ENCODE results near the gene CDYL2.

Gene CDYL2

DNA sequence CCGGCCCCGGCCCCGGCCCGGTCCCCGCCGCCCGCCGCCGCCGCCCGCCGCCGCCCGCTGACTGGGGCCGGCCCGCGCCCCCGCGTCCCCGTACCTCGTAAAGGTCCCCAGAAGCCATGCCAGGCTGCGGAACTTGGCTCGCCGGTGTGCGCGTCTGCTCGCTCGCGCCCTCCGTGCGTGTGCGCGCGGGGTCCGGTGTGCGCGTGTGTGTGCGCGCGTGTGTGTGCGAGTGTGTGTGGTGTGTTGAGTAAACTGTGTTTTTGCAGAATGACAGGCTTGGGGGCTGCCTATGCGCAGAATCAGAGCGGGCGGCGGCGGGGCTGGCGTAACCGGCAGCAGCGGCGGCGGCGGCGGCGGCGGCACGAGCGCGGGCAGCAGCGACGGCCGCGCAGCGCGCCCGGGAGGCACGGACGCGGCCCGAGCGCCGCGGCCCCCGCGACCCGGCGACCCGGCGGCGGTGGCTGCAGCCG lies 307 bp downstream of the CDYL2 start:
- no peak overlapping the region for H3K4ac ChIP-seq (ENCODE audit: low read depth, low read length)
- peak overlapping the region; percentile 84 for H3K4me3 ChIP-seq (ENCODE audit: low read depth, low read length)
- no peak overlapping the region for H2BK120ac ChIP-seq (ENCODE audit: insufficient read depth, low read length, poor library complexity)
- no peak overlapping the region for H3K18ac ChIP-seq (ENCODE audit: low read length)
- no peak overlapping the region for H2BK12ac ChIP-seq (ENCODE audit: low read length)
- no peak overlapping the region for H2AK5ac ChIP-seq (ENCODE audit: low read length)
- peaks cover 5% of the 10 kb centered on the region for H3K27me3 ChIP-seq (ENCODE audit: insufficient read depth, low read length)
- no peak overlapping the region for H4K8ac ChIP-seq (ENCODE audit: low read depth, low read length)
- peaks cover 6% of the 10 kb centered on the region for H3K9me3 ChIP-seq (ENCODE audit: insufficient read depth, low read depth, low read length)
- no peak overlapping the region for H3K27ac ChIP-seq (ENCODE audit: low read depth, low read length)
- no peak overlapping the region for H3K23ac ChIP-seq (ENCODE audit: low read length)
- no peak overlapping the region for H3K9ac ChIP-seq (ENCODE audit: low read length)
- H2BK5ac ChIP-seq (ENCODE audit: low read depth, low read length, poor library complexity) = no peak overlapping the region
- DNase-seq = peak in 1 of 2 donors; percentile 51
- H3K79me2 ChIP-seq (ENCODE audit: control insufficient read depth, insufficient read depth, low read length, poor library complexity) = no peaks in the 10 kb centered on the region
- H4K12ac ChIP-seq (ENCODE audit: low read depth, low read length) = no peak overlapping the region
- peaks cover 0 to 2% of the 10 kb centered on the region in 2 experiments for H3K4me1 ChIP-seq (ENCODE audit: control insufficient read depth in 1 of 2, insufficient read depth in 2 of 2, low read length in 2 of 2)
- WGBS (ENCODE audit: extremely low coverage, insufficient coverage, insufficient read length) = no CpG with 5 or more reads among the region's 80 CpGs
- H3K14ac ChIP-seq (ENCODE audit: low read length) = no peak overlapping the region
- H3K79me1 ChIP-seq (ENCODE audit: low read length) = no peaks in the 10 kb centered on the region
- no peak overlapping the region for H4K91ac ChIP-seq (ENCODE audit: low read depth, low read length)
- H2AFZ ChIP-seq (ENCODE audit: insufficient read depth, low read length, poor library complexity) = peak overlapping the region; percentile 18
- H3K36me3 ChIP-seq (ENCODE audit: control insufficient read depth in 1 of 2, insufficient read depth in 2 of 2, low read length in 2 of 2) = no peaks in the 10 kb centered on the region
- H3K4me2 ChIP-seq (ENCODE audit: low read length) = peak overlapping the region; percentile 88

GRCh38 chr16:80803339-80804055 lies 901 bp downstream of the CDYL2 start:
- peak overlapping the region; percentile 93 for H3K4me2 ChIP-seq (ENCODE audit: low read length)
- no peak overlapping the region for H4K8ac ChIP-seq (ENCODE audit: low read depth, low read length)
- H4K12ac ChIP-seq (ENCODE audit: low read depth, low read length) = no peak overlapping the region
- H2AK5ac ChIP-seq (ENCODE audit: low read length) = no peak overlapping the region
- no peak overlapping the region for H3K27ac ChIP-seq (ENCODE audit: low read depth, low read length)
- peaks cover 0 to 2% of the 10 kb centered on the region in 2 experiments for H3K4me1 ChIP-seq (ENCODE audit: control insufficient read depth in 1 of 2, insufficient read depth in 2 of 2, low read length in 2 of 2)
- no peaks in the 10 kb centered on the region for H3K79me2 ChIP-seq (ENCODE audit: control insufficient read depth, insufficient read depth, low read length, poor library complexity)
- no peak overlapping the region for H3K18ac ChIP-seq (ENCODE audit: low read length)
- H4K91ac ChIP-seq (ENCODE audit: low read depth, low read length) = no peak overlapping the region
- no CpG with 5 or more reads among the region's 87 CpGs for WGBS (ENCODE audit: extremely low coverage, insufficient coverage, insufficient read length)
- peaks cover 6% of the 10 kb centered on the region for H3K9me3 ChIP-seq (ENCODE audit: insufficient read depth, low read depth, low read length)
- H3K23ac ChIP-seq (ENCODE audit: low read length) = no peak overlapping the region
- no peak overlapping the region for H2AFZ ChIP-seq (ENCODE audit: insufficient read depth, low read length, poor library complexity)
- no peak overlapping the region for H2BK5ac ChIP-seq (ENCODE audit: low read depth, low read length, poor library complexity)
- no peak overlapping the region for H3K14ac ChIP-seq (ENCODE audit: low read length)
- no peak overlapping the region for H3K9ac ChIP-seq (ENCODE audit: low read length)
- no peaks in the 10 kb centered on the region for H3K36me3 ChIP-seq (ENCODE audit: control insufficient read depth in 1 of 2, insufficient read depth in 2 of 2, low read length in 2 of 2)
- no peak overlapping the region for H2BK12ac ChIP-seq (ENCODE audit: low read length)
- peaks cover 5% of the 10 kb centered on the region for H3K27me3 ChIP-seq (ENCODE audit: insufficient read depth, low read length)
- peak overlapping the region; percentile 69 for H3K4me3 ChIP-seq (ENCODE audit: low read depth, low read length)
- H2BK120ac ChIP-seq (ENCODE audit: insufficient read depth, low read length, poor library complexity) = no peak overlapping the region
- peak; percentile 1 to 43 for DNase-seq
- H3K79me1 ChIP-seq (ENCODE audit: low read length) = no peaks in the 10 kb centered on the region
- H3K4ac ChIP-seq (ENCODE audit: low read depth, low read length) = no peak overlapping the region

GRCh38 chr16:80802902-80803301 lies 1.5 kb downstream of the CDYL2 start:
- no peak overlapping the region for H3K27ac ChIP-seq (ENCODE audit: low read depth, low read length)
- H2BK5ac ChIP-seq (ENCODE audit: low read depth, low read length, poor library complexity) = no peak overlapping the region
- H3K4ac ChIP-seq (ENCODE audit: low read depth, low read length) = no peak overlapping the region
- no peak overlapping the region for H2AFZ ChIP-seq (ENCODE audit: insufficient read depth, low read length, poor library complexity)
- no peak overlapping the region for H2BK12ac ChIP-seq (ENCODE audit: low read length)
- no peak overlapping the region for H4K8ac ChIP-seq (ENCODE audit: low read depth, low read length)
- H3K18ac ChIP-seq (ENCODE audit: low read length) = no peak overlapping the region
- H3K4me3 ChIP-seq (ENCODE audit: low read depth, low read length) = no peak overlapping the region
- H3K79me1 ChIP-seq (ENCODE audit: low read length) = no peaks in the 10 kb centered on the region
- no CpG with 5 or more reads among the region's 7 CpGs for WGBS (ENCODE audit: extremely low coverage, insufficient coverage, insufficient read length)
- H3K9me3 ChIP-seq (ENCODE audit: insufficient read depth, low read depth, low read length) = peaks cover 6% of the 10 kb centered on the region
- H3K79me2 ChIP-seq (ENCODE audit: control insufficient read depth, insufficient read depth, low read length, poor library complexity) = no peaks in the 10 kb centered on the region
- no peak overlapping the region for H4K12ac ChIP-seq (ENCODE audit: low read depth, low read length)
- H3K36me3 ChIP-seq (ENCODE audit: control insufficient read depth in 1 of 2, insufficient read depth in 2 of 2, low read length in 2 of 2) = no peaks in the 10 kb centered on the region
- no peak for DNase-seq
- H3K14ac ChIP-seq (ENCODE audit: low read length) = no peak overlapping the region
- H4K91ac ChIP-seq (ENCODE audit: low read depth, low read length) = no peak overlapping the region
- H3K4me2 ChIP-seq (ENCODE audit: low read length) = no peak overlapping the region
- H2BK120ac ChIP-seq (ENCODE audit: insufficient read depth, low read length, poor library complexity) = no peak overlapping the region
- no peak overlapping the region for H2AK5ac ChIP-seq (ENCODE audit: low read length)
- H3K27me3 ChIP-seq (ENCODE audit: insufficient read depth, low read length) = peaks cover 5% of the 10 kb centered on the region
- no peak overlapping the region for H3K9ac ChIP-seq (ENCODE audit: low read length)
- H3K23ac ChIP-seq (ENCODE audit: low read length) = no peak overlapping the region
- H3K4me1 ChIP-seq (ENCODE audit: control insufficient read depth in 1 of 2, insufficient read depth in 2 of 2, low read length in 2 of 2) = peaks cover 0 to 2% of the 10 kb centered on the region in 2 experiments

DNA sequence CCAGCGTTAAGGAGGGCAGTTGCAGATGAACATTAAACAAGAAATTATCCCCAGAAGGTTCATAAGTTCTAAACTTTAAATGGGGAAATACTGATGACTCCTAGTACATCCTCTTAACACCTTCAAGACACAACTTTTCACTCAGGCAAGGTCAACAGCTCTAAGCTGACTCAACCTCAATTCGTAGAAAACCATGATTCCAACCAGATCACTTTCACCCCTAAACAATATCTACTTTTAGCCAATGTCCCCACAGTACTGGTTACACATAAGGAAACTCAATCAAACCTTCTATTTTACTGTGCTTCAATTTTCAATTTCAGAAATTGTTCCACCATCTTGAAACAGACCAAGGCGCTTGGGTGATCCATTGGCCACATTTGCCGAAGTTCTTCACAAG lies 2.3 kb downstream of the CDYL2 start:
- Histone ChIP-seq H3K79me2 (ENCODE audit: control insufficient read depth, insufficient read depth, low read length, poor library complexity) (no peaks in the 10 kb centered on the region), H3K9ac (ENCODE audit: low read length) (no peak overlapping the region), H3K4me1 (ENCODE audit: control insufficient read depth in 1 of 2, insufficient read depth in 2 of 2, low read length in 2 of 2) (peaks cover 0 to 2% of the 10 kb centered on the region in 2 experiments), H3K4ac (ENCODE audit: low read depth, low read length) (no peak overlapping the region), H3K18ac (ENCODE audit: low read length) (no peak overlapping the region), H4K8ac (ENCODE audit: low read depth, low read length) (no peak overlapping the region), H2AFZ (ENCODE audit: insufficient read depth, low read length, poor library complexity) (no peak overlapping the region), H3K27ac (ENCODE audit: low read depth, low read length) (no peak overlapping the region), H3K4me3 (ENCODE audit: low read depth, low read length) (no peak overlapping the region), H4K91ac (ENCODE audit: low read depth, low read length) (no peak overlapping the region), H2BK12ac (ENCODE audit: low read length) (no peak overlapping the region), H3K27me3 (ENCODE audit: insufficient read depth, low read length) (peaks cover 5% of the 10 kb centered on the region), H2AK5ac (ENCODE audit: low read length) (no peak overlapping the region), H3K79me1 (ENCODE audit: low read length) (no peaks in the 10 kb centered on the region), H3K4me2 (ENCODE audit: low read length) (no peak overlapping the region), H2BK5ac (ENCODE audit: low read depth, low read length, poor library complexity) (no peak overlapping the region), H4K12ac (ENCODE audit: low read depth, low read length) (no peak overlapping the region), H3K14ac (ENCODE audit: low read length) (no peak overlapping the region), H2BK120ac (ENCODE audit: insufficient read depth, low read length, poor library complexity) (no peak overlapping the region), H3K9me3 (ENCODE audit: insufficient read depth, low read depth, low read length) (peaks cover 6% of the 10 kb centered on the region), H3K36me3 (ENCODE audit: control insufficient read depth in 1 of 2, insufficient read depth in 2 of 2, low read length in 2 of 2) (no peaks in the 10 kb centered on the region), H3K23ac (ENCODE audit: low read length) (no peak overlapping the region)
- no peak for DNase-seq
- WGBS (ENCODE audit: extremely low coverage, insufficient coverage, insufficient read length) = no CpG with 5 or more reads among the region's 4 CpGs
